Measurements from ENCODE around the gene C6orf136.

Gene C6orf136

DNA sequence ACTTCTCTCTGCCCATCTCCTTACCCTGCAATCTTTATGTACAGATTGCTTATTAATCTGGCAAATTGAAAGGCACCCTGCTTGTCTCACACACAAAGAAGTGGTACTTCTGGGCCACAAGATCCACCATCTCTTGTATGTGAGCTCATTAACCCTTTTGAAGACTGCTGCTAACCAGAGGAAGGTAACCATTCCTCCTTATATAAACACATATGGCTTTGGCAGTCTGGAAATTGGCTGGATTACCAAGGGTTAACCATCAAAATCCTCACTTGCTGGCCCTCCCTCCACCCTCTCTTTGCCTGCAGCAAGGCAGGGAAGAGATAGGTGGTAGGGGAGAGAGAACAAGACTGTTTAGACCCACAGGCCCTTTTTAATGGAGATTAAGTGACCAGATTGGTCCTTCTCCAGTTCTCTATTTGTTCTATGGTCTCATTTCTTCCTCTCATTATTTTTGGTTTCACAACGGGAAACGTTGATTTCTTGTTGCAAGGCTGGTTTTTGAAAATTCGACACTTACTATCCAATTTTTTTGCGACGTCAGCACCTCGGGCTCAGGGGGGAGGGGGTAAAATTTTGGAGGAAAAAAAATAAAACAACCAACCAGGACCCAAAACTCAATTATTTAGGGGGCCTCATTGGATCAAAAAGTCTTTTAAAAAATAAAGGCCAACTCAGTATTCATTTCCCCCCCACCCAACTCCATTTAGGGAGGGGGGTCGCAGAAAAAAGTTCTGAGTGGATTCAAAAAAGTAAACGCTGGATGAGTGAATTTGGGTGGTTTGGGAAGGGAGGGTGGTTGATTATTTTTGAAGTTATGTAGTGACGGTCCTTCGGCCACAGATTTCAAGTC, 30.7 kb upstream of the C6orf136 start:
- Histone ChIP-seq H3K27me3 (replicated peaks; ENCODE audit: control insufficient read depth, insufficient read depth, low read length, poor library complexity, severe bottlenecking) (no peaks in the 10 kb centered on the region), H3K4me1 (ENCODE audit: control insufficient read depth, insufficient read depth, low read length, poor library complexity, severe bottlenecking) (peaks cover 11% of the 10 kb centered on the region), H3K27ac (ENCODE audit: insufficient read depth, low read length, poor library complexity, severe bottlenecking) (peak overlapping the region; percentile 97), H3K4me3 (ENCODE audit: insufficient read depth, low read depth, low read length, poor library complexity, severe bottlenecking) (peak overlapping the region; percentile 90), H3K9me3 (ENCODE audit: control insufficient read depth, low read length) (no peaks in the 10 kb centered on the region), H3K36me3 (ENCODE audit: control insufficient read depth, insufficient read depth, low read length) (peaks cover 19% of the 10 kb centered on the region)
- DNase-seq, result peak in 2 of 3 donors; percentile 25 to 34

DNA sequence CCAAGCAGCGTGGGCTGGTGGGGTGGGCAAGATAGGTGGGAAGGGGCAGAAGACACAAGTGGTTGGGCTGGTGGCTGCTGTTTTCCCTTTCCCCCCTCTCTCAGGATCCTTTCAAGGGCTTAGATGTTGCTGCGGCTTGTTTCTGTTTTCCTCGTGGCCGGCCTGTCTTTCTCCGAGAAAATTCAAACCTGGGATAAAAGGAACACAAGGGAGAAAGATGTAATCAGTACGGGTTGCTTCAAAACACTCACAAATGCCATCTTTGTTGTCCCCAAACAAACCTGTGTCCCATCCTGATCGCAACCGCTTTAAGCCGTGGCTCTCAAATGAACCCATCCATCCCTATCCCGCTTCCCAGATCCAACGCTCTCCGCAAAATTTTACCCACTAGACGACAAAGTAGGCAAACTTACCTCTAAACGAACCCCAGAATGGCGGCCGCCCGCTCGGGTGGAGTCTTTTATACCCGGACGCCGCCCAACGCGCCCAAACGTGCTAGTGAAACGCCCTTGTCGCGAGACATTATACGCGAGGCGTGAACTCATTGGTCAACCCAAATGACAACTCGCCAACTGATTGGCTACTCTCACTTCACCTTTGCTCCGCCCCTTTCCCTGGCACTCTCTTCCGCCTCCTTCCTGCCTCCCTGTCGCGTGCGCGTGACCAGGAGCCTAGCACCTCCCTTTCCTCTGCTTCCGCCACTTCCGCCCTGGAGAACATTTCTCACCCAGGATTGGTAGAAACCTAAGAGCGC, 29.9 kb upstream of the C6orf136 start, which contains the start of gene PPP1R10:
TSS of gene PPP1R10 (minus strand) at position 433 of the 754 bp plus-strand sequence. CDS start 7,299 bp downstream, outside the sequence.
- no peaks in the 10 kb centered on the region for H3K9me3 ChIP-seq (ENCODE audit: control insufficient read depth, low read length)
- no peaks in the 10 kb centered on the region for H3K27me3 ChIP-seq (replicated peaks; ENCODE audit: control insufficient read depth, insufficient read depth, low read length, poor library complexity, severe bottlenecking)
- H3K36me3 ChIP-seq (ENCODE audit: control insufficient read depth, insufficient read depth, low read length), result peaks cover 26% of the 10 kb centered on the region
- peaks cover 10% of the 10 kb centered on the region for H3K4me1 ChIP-seq (ENCODE audit: control insufficient read depth, insufficient read depth, low read length, poor library complexity, severe bottlenecking)
- H3K27ac ChIP-seq (ENCODE audit: insufficient read depth, low read length, poor library complexity, severe bottlenecking), result peak within 1 kb of the TSS; percentile 97
- H3K4me3 ChIP-seq (ENCODE audit: insufficient read depth, low read depth, low read length, poor library complexity, severe bottlenecking), result peak within 1 kb of the TSS; percentile 95
- peak; percentile 98 to 99 (median 99) for DNase-seq

- peaks cover 10% of the 10 kb centered on the region for H3K4me1 ChIP-seq (ENCODE audit: control insufficient read depth, insufficient read depth, low read length, poor library complexity, severe bottlenecking)
- H3K9me3 ChIP-seq (ENCODE audit: control insufficient read depth, low read length), result no peaks in the 10 kb centered on the region
- peak within 1 kb of the TSS; percentile 95 for H3K4me3 ChIP-seq (ENCODE audit: insufficient read depth, low read depth, low read length, poor library complexity, severe bottlenecking)
- H3K27me3 ChIP-seq (replicated peaks; ENCODE audit: control insufficient read depth, insufficient read depth, low read length, poor library complexity, severe bottlenecking), result no peaks in the 10 kb centered on the region
- peaks cover 33% of the 10 kb centered on the region for H3K36me3 ChIP-seq (ENCODE audit: control insufficient read depth, insufficient read depth, low read length)
- peak within 1 kb of the TSS; percentile 97 for H3K27ac ChIP-seq (ENCODE audit: insufficient read depth, low read length, poor library complexity, severe bottlenecking)
- peak; percentile 96 to 99 (median 98) for DNase-seq
Measured at GRCh38 chr6:30617565-30618269, 29.2 kb upstream of the C6orf136 start, which contains the start of gene MRPS18B. MRPS18B (plus strand) TSS chr6:30617840; CDS start chr6:30617866, 26 bp downstream.

GRCh38 chr6:30618270-30618797, 28.6 kb upstream of the C6orf136 start:
- DNase-seq, result no peak
- H3K4me3 ChIP-seq (ENCODE audit: insufficient read depth, low read depth, low read length, poor library complexity, severe bottlenecking), result peak overlapping the region; percentile 95
- H3K36me3 ChIP-seq (ENCODE audit: control insufficient read depth, insufficient read depth, low read length), result peaks cover 39% of the 10 kb centered on the region
- H3K27ac ChIP-seq (ENCODE audit: insufficient read depth, low read length, poor library complexity, severe bottlenecking), result peak overlapping the region; percentile 97
- H3K27me3 ChIP-seq (replicated peaks; ENCODE audit: control insufficient read depth, insufficient read depth, low read length, poor library complexity, severe bottlenecking), result no peaks in the 10 kb centered on the region
- H3K9me3 ChIP-seq (ENCODE audit: control insufficient read depth, low read length), result no peaks in the 10 kb centered on the region
- peaks cover 10% of the 10 kb centered on the region for H3K4me1 ChIP-seq (ENCODE audit: control insufficient read depth, insufficient read depth, low read length, poor library complexity, severe bottlenecking)

- Histone ChIP-seq H3K4me3 (ENCODE audit: insufficient read depth, low read depth, low read length, poor library complexity, severe bottlenecking) (no peak overlapping the region), H3K27ac (ENCODE audit: insufficient read depth, low read length, poor library complexity, severe bottlenecking) (no peak overlapping the region), H3K9me3 (ENCODE audit: control insufficient read depth, low read length) (no peaks in the 10 kb centered on the region), H3K36me3 (ENCODE audit: control insufficient read depth, insufficient read depth, low read length) (peaks cover 43% of the 10 kb centered on the region), H3K27me3 (replicated peaks; ENCODE audit: control insufficient read depth, insufficient read depth, low read length, poor library complexity, severe bottlenecking) (no peaks in the 10 kb centered on the region), H3K4me1 (ENCODE audit: control insufficient read depth, insufficient read depth, low read length, poor library complexity, severe bottlenecking) (peaks cover 2% of the 10 kb centered on the region)
- no peak for DNase-seq
Measured at GRCh38 chr6:30619561-30619960, 27.4 kb upstream of the C6orf136 start.

DNA sequence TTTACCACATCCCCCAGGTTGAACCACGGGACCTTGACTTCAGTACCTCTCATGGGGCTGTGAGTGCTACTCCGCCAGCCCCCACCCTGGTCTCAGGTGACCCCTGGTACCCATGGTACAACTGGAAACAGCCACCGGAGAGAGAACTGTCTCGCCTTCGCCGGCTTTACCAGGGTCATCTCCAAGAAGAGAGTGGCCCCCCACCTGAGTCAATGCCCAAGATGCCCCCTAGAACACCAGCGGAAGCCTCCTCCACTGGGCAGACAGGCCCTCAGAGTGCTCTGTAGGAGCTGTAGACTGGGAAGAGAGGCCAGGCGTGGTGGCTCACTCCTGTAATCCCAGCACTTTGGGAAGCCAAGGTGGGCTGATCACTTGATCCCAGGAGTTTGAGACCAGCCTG, 21.4 kb upstream of the C6orf136 start:
- DNase-seq, result no peak
- Histone ChIP-seq H3K27ac (ENCODE audit: insufficient read depth, low read length, poor library complexity, severe bottlenecking) (no peak overlapping the region), H3K36me3 (ENCODE audit: control insufficient read depth, insufficient read depth, low read length) (peaks cover 43% of the 10 kb centered on the region)

DNA sequence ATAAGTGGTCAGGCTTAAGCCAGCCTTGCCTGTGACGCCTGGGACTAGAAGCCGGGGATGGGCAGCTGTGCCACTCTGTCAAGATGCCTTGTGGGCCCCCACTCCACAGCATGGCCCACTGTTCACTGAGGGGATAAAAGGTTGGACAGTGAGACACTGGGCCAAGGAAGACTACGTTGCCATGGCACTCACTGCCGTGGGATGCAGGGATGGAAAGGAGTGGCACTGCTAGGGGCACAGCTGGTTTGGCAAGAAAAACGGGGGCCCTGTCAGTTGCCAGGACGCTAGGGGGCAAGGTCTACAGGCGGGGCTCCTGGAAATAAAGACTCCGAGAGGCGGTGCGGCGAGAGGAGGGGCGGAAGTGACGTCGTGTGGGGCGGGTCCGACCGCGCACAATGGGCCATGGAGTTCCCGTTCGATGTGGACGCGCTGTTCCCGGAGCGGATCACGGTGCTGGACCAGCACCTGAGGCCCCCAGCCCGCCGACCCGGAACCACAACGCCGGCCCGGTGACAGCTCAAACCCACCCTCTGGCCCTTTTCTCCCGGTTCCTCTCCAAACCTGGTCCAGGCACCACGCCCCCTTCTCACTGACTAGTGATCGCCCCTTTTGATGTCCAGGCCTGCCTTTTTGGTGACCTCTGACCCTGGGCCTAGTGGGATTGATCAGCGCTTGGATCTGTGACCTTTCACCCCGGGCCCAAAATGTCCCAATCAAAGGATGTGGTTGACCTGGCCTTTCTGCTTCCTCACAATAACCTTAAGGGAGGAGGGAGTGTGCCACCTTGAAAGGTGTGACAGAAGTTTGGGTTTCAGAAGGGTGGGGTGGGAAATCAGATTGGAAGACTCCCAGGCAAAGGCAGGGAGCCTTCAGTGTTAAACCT, 20.2 kb upstream of the C6orf136 start, which contains the start of gene ATAT1:
TSS of gene ATAT1 (plus strand) at position 391 of the 883 bp plus-strand sequence.
- peaks cover 33% of the 10 kb centered on the region for H3K36me3 ChIP-seq (ENCODE audit: control insufficient read depth, insufficient read depth, low read length)
- peak; percentile 83 to 88 (median 84) for DNase-seq
- H3K4me1 ChIP-seq (ENCODE audit: control insufficient read depth, insufficient read depth, low read length, poor library complexity, severe bottlenecking), result peaks cover 12% of the 10 kb centered on the region
- no peaks in the 10 kb centered on the region for H3K27me3 ChIP-seq (replicated peaks; ENCODE audit: control insufficient read depth, insufficient read depth, low read length, poor library complexity, severe bottlenecking)
- H3K9me3 ChIP-seq (ENCODE audit: control insufficient read depth, low read length), result no peaks in the 10 kb centered on the region
- H3K27ac ChIP-seq (ENCODE audit: insufficient read depth, low read length, poor library complexity, severe bottlenecking), result peak within 1 kb of the TSS; percentile 87
- H3K4me3 ChIP-seq (ENCODE audit: insufficient read depth, low read depth, low read length, poor library complexity, severe bottlenecking), result peak within 1 kb of the TSS; percentile 69

More for the DNA sequence above, 21.4 kb upstream of the C6orf136 start:
- Histone ChIP-seq H3K4me1 (ENCODE audit: control insufficient read depth, insufficient read depth, low read length, poor library complexity, severe bottlenecking) (peaks cover 12% of the 10 kb centered on the region), H3K9me3 (ENCODE audit: control insufficient read depth, low read length) (no peaks in the 10 kb centered on the region), H3K4me3 (ENCODE audit: insufficient read depth, low read depth, low read length, poor library complexity, severe bottlenecking) (no peak overlapping the region), H3K27me3 (replicated peaks; ENCODE audit: control insufficient read depth, insufficient read depth, low read length, poor library complexity, severe bottlenecking) (no peaks in the 10 kb centered on the region)

DNA sequence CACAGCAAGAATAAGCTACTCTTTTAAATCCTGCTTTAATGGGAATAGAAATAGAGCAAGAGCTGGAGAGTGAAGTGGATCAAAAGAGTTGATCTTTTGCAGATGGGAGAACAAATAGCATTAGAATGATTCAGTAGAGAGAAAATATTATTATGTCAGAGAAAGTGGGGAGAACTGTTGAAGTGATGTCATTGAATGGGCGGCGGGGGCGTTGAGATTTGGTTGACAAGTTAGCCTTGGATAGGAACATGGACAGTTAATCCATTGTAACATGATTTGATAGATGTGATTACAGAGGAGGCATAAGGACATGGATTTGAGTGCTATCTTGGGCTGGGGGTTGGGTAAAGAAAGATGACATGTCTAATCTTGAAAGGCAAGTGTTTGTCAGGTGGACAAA, 11.1 kb upstream of the C6orf136 start:
- Histone ChIP-seq H3K9me3 (ENCODE audit: control insufficient read depth, low read length) (no peaks in the 10 kb centered on the region), H3K4me3 (ENCODE audit: insufficient read depth, low read depth, low read length, poor library complexity, severe bottlenecking) (no peak overlapping the region), H3K27me3 (replicated peaks; ENCODE audit: control insufficient read depth, insufficient read depth, low read length, poor library complexity, severe bottlenecking) (no peaks in the 10 kb centered on the region), H3K4me1 (ENCODE audit: control insufficient read depth, insufficient read depth, low read length, poor library complexity, severe bottlenecking) (no peaks in the 10 kb centered on the region), H3K36me3 (ENCODE audit: control insufficient read depth, insufficient read depth, low read length) (no peaks in the 10 kb centered on the region), H3K27ac (ENCODE audit: insufficient read depth, low read length, poor library complexity, severe bottlenecking) (no peak overlapping the region)
- DNase-seq, result no peak

- no peaks in the 10 kb centered on the region for H3K4me1 ChIP-seq (ENCODE audit: control insufficient read depth, insufficient read depth, low read length, poor library complexity, severe bottlenecking)
- no peak for DNase-seq
- no peak overlapping the region for H3K4me3 ChIP-seq (ENCODE audit: insufficient read depth, low read depth, low read length, poor library complexity, severe bottlenecking)
- no peaks in the 10 kb centered on the region for H3K27me3 ChIP-seq (replicated peaks; ENCODE audit: control insufficient read depth, insufficient read depth, low read length, poor library complexity, severe bottlenecking)
- H3K27ac ChIP-seq (ENCODE audit: insufficient read depth, low read length, poor library complexity, severe bottlenecking), result no peak overlapping the region
- H3K36me3 ChIP-seq (ENCODE audit: control insufficient read depth, insufficient read depth, low read length), result no peaks in the 10 kb centered on the region
- no peaks in the 10 kb centered on the region for H3K9me3 ChIP-seq (ENCODE audit: control insufficient read depth, low read length)
Measured at GRCh38 chr6:30640481-30640880, 6.5 kb upstream of the C6orf136 start.
